GM23338 (cell line): ENCODE data around the gene CACHD1. TPM values are rescaled to one million over a fixed set of nuclear protein-coding genes. Genes with fewer than 3 reads are reported as not detected.

Experiments
- ATAC-seq: fragments of 200-7000 bp; cut with Tn5 transposase; 3 replicates; pipeline ENCODE4 v1.9.1; 2020
- DNase-seq: peaks from one replicate; pipeline ENCODE4 v3.0.0-alpha.2; 2015; ENCODE audit warnings: low spot score
- H2AFZ ChIP-seq: fragments of 200-600 bp; sonication (generic); 2 replicates; pipeline ENCODE4 v1.8.0; 2016; ENCODE audit warnings: antibody characterized with exemption, mild to moderate bottlenecking, moderate library complexity
- H3F3A ChIP-seq: fragments of 200-600 bp; sonication (generic); replicated peaks from 2 replicates; pipeline ENCODE4 v1.8.0; 2017; ENCODE audit warnings: antibody characterized with exemption, mixed run types, low read depth
- H3K27ac ChIP-seq: fragments of 200-600 bp; sonication (generic); 2 replicates; pipeline ENCODE4 v1.6.1; 2016; ENCODE audit warnings: low read depth
- H3K27me3 ChIP-seq: fragments of 200-600 bp; sonication (generic); 2 replicates; pipeline ENCODE4 v1.8.0; 2016; ENCODE audit warnings: mild to moderate bottlenecking, mixed run types, moderate library complexity; ENCODE audit not compliant: insufficient read depth
- H3K36me3 ChIP-seq: fragments of 200-600 bp; sonication (generic); 2 replicates; pipeline ENCODE4 v1.8.0; 2016; ENCODE audit warnings: mild to moderate bottlenecking; ENCODE audit not compliant: insufficient read depth
- H3K4me1 ChIP-seq: fragments of 200-600 bp; sonication (generic); 2 replicates; pipeline ENCODE4 v1.8.0; 2016; ENCODE audit warnings: mild to moderate bottlenecking, moderate library complexity; ENCODE audit not compliant: insufficient read depth
- H3K4me2 ChIP-seq: fragments of 200-600 bp; sonication (generic); 2 replicates; pipeline ENCODE4 v1.7.1; 2017; ENCODE audit warnings: mixed run types
- H3K4me3 ChIP-seq: fragments of 200-600 bp; sonication (generic); 2 replicates; pipeline ENCODE4 v1.6.1; 2016; ENCODE audit warnings: mixed run types
- H3K79me2 ChIP-seq: fragments of 200-600 bp; sonication (generic); replicated peaks from 2 replicates; pipeline ENCODE4 v1.8.0; 2017; ENCODE audit warnings: mild to moderate bottlenecking; ENCODE audit not compliant: insufficient read depth
- H3K9me2 ChIP-seq: fragments of 200-600 bp; sonication (generic); 2 replicates; pipeline ENCODE4 v1.8.0; 2017; ENCODE audit not compliant: insufficient read depth
- H4K20me1 ChIP-seq: fragments of 200-600 bp; sonication (generic); replicated peaks from 2 replicates; pipeline ENCODE4 v1.8.0; 2017; ENCODE audit warnings: mild to moderate bottlenecking; ENCODE audit not compliant: insufficient read depth
- H3K27ac Mint-ChIP-seq: 2 replicates; pipeline ENCODE4 v1.8.0; 2020; ENCODE audit warnings: inconsistent platforms, mild to moderate bottlenecking, moderate library complexity, mixed read lengths
- H3K27me3 Mint-ChIP-seq: 3 replicates; pipeline ENCODE4 v1.8.0; 2022; ENCODE audit warnings: low read depth, mild to moderate bottlenecking, moderate library complexity, mixed read lengths, inconsistent platforms; ENCODE audit not compliant: insufficient read depth, poor library complexity
- H3K36me3 Mint-ChIP-seq: 3 replicates; pipeline ENCODE4 v1.8.0; 2021; ENCODE audit warnings: low read depth, mild to moderate bottlenecking, inconsistent platforms, moderate library complexity, mixed read lengths
- H3K4me1 Mint-ChIP-seq: 3 replicates; pipeline ENCODE4 v1.8.0; 2020; ENCODE audit warnings: mild to moderate bottlenecking, inconsistent platforms, mixed read lengths
- H3K4me3 Mint-ChIP-seq: 3 replicates; pipeline ENCODE4 v1.8.0; 2021; ENCODE audit warnings: moderate library complexity, mild to moderate bottlenecking, inconsistent platforms, mixed read lengths
- H3K9me3 Mint-ChIP-seq: 3 replicates; pipeline ENCODE4 v1.8.0; 2020; ENCODE audit warnings: moderate library complexity, mild to moderate bottlenecking, inconsistent platforms, mixed read lengths
- CREB1 ChIP-seq: fragments of 250-450 bp; sonication (Bioruptor Pico); IDR thresholded peaks from 2 replicates; pipeline ENCODE4 v1.5.0; 2020; ENCODE audit warnings: low read depth, mild to moderate bottlenecking, moderate library complexity
- EZH2 ChIP-seq: fragments of 200-600 bp; sonication (generic); IDR thresholded peaks from one replicate; pipeline ENCODE4 v1.8.0; 2017; ENCODE audit warnings: antibody characterized with exemption, mild to moderate bottlenecking, low read depth; ENCODE audit not compliant: unreplicated experiment
- EZH2phosphoT487 ChIP-seq: fragments of 200-600 bp; sonication (generic); IDR thresholded peaks from one replicate; pipeline ENCODE4 v1.8.1; 2018; ENCODE audit warnings: antibody characterized with exemption; ENCODE audit not compliant: unreplicated experiment
- JUNB ChIP-seq: IDR thresholded peaks from one replicate; pipeline ENCODE4 v1.6.1; 2016; ENCODE audit warnings: antibody characterized with exemption; ENCODE audit not compliant: unreplicated experiment
- NANOG ChIP-seq: IDR thresholded peaks from 2 replicates; pipeline ENCODE4 v1.6.1; 2016; ENCODE audit warnings: antibody characterized with exemption, borderline replicate concordance
- POLR2AphosphoS5 ChIP-seq: IDR thresholded peaks from 2 replicates; pipeline ENCODE4 v1.6.1; 2016; ENCODE audit warnings: antibody characterized with exemption, low read depth
- STAT1 ChIP-seq: IDR thresholded peaks from one replicate; pipeline ENCODE4 v1.6.1; 2016; ENCODE audit warnings: antibody characterized with exemption; ENCODE audit not compliant: unreplicated experiment
- ZNF114 ChIP-seq: fragments of 250-450 bp; sonication (Bioruptor Pico); IDR thresholded peaks from 2 replicates; pipeline ENCODE4 v1.5.0; 2020; ENCODE audit warnings: mild to moderate bottlenecking, moderate library complexity
- ZNF331 ChIP-seq: fragments of 250-450 bp; sonication (Bioruptor Pico); IDR thresholded peaks from 2 replicates; pipeline ENCODE4 v1.5.0; 2020; ENCODE audit warnings: low read depth, mild to moderate bottlenecking, moderate library complexity
- polyA plus RNA-seq: library from polyadenylated mRNA; unstranded; fragments of >200 nt; fragmentation: Nextera tagmentation; extraction: Ambion mirVana; gene quantifications from 2 replicates; pipeline ENCODE4 v1.2.1, GENCODE V29; 2016
- total RNA-seq: library from RNA; depleted of rRNA; stranded (reverse); fragments of >200 nt; shearing (Covaris generic); gene quantifications from 2 replicates; pipeline ENCODE4 v1.2.3, GENCODE V29; 2014
- TF ChIP-seq, protein P1 (sequence below): IDR thresholded peaks from one replicate; pipeline ENCODE4 v1.6.1; 2018; ENCODE audit warnings: antibody characterized with exemption; ENCODE audit not compliant: unreplicated experiment
- TF ChIP-seq, protein P2 (sequence below): IDR thresholded peaks from 2 replicates; pipeline ENCODE4 v1.6.1; 2016; ENCODE audit warnings: antibody characterized with exemption
- TF ChIP-seq, protein P3 (sequence below): fragments of 250-450 bp; sonication (Bioruptor Pico); IDR thresholded peaks from 2 replicates; pipeline ENCODE4 v1.5.0; 2020; ENCODE audit warnings: mild to moderate bottlenecking, moderate library complexity
- TF ChIP-seq, protein P4 (sequence below), 2 experiments: fragments of 200-600 bp in 1 of 2; sonication (generic) in 1 of 2; conservative IDR thresholded peaks; 2 replicates each; pipeline versions ENCODE4 v1.5.1 to v1.6.1; 2016 to 2017; ENCODE audit warnings: antibody characterized with exemption in 2 of 2, low read depth in 2 of 2, mild to moderate bottlenecking in 2 of 2, moderate library complexity in 1 of 2

The CACHD1 gene
- total and polyA plus RNA-seq, 2 experiments from 2014 or later: 12.6 to 43.7 TPM

DNA sequence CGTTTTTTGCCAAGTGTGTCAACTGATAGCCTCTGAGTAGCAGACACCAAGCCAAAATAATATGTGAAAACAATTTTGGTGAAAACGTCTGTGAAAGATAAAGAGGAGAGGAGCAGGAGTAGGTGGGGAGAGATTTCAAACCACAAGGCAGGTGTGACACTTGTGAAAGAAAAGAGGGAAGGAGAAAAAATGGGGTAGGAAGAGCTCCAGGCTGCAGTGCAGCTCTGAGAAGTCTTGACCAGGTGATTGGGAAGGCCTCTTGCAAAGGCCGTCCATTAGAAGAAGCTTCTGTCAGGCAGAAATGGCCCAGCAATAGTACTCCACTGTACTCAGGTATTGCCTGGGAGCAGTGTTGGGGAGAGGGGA, 264.3 kb downstream of the CACHD1 start:
- Mint-ChIP-seq H3K36me3 (no peaks in the 10 kb centered on the region), H3K4me3 (no peak overlapping the region), H3K27me3 (peaks cover 4% of the 10 kb centered on the region), H3K9me3 (no peaks in the 10 kb centered on the region), H3K4me1 (peaks cover 13% of the 10 kb centered on the region), H3K27ac (no peak overlapping the region)
- H3K4me3 ChIP-seq: no peak overlapping the region
- no peak overlapping the region for H3K4me2 ChIP-seq
- no peaks in the 10 kb centered on the region for H3K4me1 ChIP-seq
- no peaks in the 10 kb centered on the region for H3K27me3 ChIP-seq
- TF ChIP-seq EZH2phosphoT487: no peak
- TF ChIP-seq JUNB: no peak
- TF ChIP-seq ZNF331: no peak
- TF ChIP-seq EZH2: no peak
- no peak for TF ChIP-seq STAT1
- TF ChIP-seq, protein P1, sequence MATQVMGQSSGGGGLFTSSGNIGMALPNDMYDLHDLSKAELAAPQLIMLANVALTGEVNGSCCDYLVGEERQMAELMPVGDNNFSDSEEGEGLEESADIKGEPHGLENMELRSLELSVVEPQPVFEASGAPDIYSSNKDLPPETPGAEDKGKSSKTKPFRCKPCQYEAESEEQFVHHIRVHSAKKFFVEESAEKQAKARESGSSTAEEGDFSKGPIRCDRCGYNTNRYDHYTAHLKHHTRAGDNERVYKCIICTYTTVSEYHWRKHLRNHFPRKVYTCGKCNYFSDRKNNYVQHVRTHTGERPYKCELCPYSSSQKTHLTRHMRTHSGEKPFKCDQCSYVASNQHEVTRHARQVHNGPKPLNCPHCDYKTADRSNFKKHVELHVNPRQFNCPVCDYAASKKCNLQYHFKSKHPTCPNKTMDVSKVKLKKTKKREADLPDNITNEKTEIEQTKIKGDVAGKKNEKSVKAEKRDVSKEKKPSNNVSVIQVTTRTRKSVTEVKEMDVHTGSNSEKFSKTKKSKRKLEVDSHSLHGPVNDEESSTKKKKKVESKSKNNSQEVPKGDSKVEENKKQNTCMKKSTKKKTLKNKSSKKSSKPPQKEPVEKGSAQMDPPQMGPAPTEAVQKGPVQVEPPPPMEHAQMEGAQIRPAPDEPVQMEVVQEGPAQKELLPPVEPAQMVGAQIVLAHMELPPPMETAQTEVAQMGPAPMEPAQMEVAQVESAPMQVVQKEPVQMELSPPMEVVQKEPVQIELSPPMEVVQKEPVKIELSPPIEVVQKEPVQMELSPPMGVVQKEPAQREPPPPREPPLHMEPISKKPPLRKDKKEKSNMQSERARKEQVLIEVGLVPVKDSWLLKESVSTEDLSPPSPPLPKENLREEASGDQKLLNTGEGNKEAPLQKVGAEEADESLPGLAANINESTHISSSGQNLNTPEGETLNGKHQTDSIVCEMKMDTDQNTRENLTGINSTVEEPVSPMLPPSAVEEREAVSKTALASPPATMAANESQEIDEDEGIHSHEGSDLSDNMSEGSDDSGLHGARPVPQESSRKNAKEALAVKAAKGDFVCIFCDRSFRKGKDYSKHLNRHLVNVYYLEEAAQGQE: no peak
- TF ChIP-seq, protein P2, sequence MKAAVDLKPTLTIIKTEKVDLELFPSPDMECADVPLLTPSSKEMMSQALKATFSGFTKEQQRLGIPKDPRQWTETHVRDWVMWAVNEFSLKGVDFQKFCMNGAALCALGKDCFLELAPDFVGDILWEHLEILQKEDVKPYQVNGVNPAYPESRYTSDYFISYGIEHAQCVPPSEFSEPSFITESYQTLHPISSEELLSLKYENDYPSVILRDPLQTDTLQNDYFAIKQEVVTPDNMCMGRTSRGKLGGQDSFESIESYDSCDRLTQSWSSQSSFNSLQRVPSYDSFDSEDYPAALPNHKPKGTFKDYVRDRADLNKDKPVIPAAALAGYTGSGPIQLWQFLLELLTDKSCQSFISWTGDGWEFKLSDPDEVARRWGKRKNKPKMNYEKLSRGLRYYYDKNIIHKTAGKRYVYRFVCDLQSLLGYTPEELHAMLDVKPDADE: no peak
- TF ChIP-seq, protein P3, sequence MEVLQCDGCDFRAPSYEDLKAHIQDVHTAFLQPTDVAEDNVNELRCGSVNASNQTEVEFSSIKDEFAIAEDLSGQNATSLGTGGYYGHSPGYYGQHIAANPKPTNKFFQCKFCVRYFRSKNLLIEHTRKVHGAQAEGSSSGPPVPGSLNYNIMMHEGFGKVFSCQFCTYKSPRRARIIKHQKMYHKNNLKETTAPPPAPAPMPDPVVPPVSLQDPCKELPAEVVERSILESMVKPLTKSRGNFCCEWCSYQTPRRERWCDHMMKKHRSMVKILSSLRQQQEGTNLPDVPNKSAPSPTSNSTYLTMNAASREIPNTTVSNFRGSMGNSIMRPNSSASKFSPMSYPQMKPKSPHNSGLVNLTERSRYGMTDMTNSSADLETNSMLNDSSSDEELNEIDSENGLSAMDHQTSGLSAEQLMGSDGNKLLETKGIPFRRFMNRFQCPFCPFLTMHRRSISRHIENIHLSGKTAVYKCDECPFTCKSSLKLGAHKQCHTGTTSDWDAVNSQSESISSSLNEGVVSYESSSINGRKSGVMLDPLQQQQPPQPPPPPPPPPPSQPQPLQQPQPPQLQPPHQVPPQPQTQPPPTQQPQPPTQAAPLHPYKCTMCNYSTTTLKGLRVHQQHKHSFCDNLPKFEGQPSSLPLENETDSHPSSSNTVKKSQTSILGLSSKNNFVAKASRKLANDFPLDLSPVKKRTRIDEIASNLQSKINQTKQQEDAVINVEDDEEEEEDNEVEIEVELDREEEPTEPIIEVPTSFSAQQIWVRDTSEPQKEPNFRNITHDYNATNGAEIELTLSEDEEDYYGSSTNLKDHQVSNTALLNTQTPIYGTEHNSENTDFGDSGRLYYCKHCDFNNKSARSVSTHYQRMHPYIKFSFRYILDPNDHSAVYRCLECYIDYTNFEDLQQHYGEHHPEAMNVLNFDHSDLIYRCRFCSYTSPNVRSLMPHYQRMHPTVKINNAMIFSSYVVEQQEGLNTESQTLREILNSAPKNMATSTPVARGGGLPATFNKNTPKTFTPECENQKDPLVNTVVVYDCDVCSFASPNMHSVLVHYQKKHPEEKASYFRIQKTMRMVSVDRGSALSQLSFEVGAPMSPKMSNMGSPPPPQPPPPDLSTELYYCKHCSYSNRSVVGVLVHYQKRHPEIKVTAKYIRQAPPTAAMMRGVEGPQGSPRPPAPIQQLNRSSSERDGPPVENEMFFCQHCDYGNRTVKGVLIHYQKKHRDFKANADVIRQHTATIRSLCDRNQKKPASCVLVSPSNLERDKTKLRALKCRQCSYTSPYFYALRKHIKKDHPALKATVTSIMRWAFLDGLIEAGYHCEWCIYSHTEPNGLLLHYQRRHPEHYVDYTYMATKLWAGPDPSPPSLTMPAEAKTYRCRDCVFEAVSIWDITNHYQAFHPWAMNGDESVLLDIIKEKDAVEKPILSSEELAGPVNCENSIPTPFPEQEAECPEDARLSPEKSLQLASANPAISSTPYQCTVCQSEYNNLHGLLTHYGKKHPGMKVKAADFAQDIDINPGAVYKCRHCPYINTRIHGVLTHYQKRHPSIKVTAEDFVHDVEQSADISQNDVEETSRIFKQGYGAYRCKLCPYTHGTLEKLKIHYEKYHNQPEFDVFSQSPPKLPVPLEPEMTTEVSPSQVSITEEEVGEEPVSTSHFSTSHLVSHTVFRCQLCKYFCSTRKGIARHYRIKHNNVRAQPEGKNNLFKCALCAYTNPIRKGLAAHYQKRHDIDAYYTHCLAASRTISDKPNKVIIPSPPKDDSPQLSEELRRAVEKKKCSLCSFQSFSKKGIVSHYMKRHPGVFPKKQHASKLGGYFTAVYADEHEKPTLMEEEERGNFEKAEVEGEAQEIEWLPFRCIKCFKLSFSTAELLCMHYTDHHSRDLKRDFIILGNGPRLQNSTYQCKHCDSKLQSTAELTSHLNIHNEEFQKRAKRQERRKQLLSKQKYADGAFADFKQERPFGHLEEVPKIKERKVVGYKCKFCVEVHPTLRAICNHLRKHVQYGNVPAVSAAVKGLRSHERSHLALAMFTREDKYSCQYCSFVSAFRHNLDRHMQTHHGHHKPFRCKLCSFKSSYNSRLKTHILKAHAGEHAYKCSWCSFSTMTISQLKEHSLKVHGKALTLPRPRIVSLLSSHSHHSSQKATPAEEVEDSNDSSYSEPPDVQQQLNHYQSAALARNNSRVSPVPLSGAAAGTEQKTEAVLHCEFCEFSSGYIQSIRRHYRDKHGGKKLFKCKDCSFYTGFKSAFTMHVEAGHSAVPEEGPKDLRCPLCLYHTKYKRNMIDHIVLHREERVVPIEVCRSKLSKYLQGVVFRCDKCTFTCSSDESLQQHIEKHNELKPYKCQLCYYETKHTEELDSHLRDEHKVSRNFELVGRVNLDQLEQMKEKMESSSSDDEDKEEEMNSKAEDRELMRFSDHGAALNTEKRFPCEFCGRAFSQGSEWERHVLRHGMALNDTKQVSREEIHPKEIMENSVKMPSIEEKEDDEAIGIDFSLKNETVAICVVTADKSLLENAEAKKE (CRISPR knock-in tag): no peak
- TF ChIP-seq POLR2AphosphoS5: no peak
- no peak for TF ChIP-seq CREB1 (CRISPR knock-in tag)
- no peak for TF ChIP-seq NANOG
- no peak for TF ChIP-seq ZNF114
- TF ChIP-seq, protein P4, sequence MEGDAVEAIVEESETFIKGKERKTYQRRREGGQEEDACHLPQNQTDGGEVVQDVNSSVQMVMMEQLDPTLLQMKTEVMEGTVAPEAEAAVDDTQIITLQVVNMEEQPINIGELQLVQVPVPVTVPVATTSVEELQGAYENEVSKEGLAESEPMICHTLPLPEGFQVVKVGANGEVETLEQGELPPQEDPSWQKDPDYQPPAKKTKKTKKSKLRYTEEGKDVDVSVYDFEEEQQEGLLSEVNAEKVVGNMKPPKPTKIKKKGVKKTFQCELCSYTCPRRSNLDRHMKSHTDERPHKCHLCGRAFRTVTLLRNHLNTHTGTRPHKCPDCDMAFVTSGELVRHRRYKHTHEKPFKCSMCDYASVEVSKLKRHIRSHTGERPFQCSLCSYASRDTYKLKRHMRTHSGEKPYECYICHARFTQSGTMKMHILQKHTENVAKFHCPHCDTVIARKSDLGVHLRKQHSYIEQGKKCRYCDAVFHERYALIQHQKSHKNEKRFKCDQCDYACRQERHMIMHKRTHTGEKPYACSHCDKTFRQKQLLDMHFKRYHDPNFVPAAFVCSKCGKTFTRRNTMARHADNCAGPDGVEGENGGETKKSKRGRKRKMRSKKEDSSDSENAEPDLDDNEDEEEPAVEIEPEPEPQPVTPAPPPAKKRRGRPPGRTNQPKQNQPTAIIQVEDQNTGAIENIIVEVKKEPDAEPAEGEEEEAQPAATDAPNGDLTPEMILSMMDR (conservative IDR thresholded peaks at IDR 0.05; ENCODE audit: low read depth in 2 of 2): no peak
- ATAC-seq: no peak
- H3K9me2 ChIP-seq: peaks cover 15% of the 10 kb centered on the region; the same call in 1 of the 2 replicates
- H3K27ac ChIP-seq: no peak overlapping the region
- DNase-seq: no peak
- H2AFZ ChIP-seq: peak overlapping the region; percentile 24; the same call in 1 of the 2 replicates
- H3K36me3 ChIP-seq: no peaks in the 10 kb centered on the region
- H4K20me1 ChIP-seq: no peaks in the 10 kb centered on the region
- no peaks in the 10 kb centered on the region for H3K79me2 ChIP-seq
- H3F3A ChIP-seq: no peaks in the 10 kb centered on the region
